NCI-H2107 treated with DMSO at 0.1 percent for 48 hours (cell line): Measurements from ENCODE around the gene COL25A1.
A peak's percentile ranks its signal among the peaks of the same experiment; 100 is the strongest.
"Not testable (repeated sequence)": the region's sequence is repeated elsewhere in the genome, so short reads cannot be mapped to it uniquely, and the experiment has no call there.

Experiments used
- DNase-seq: peaks from one replicate; lab custom pipeline; 2025; ENCODE audit not compliant: unreplicated experiment; lab: John Stamatoyannopoulos, UW

The COL25A1 gene

DNA sequence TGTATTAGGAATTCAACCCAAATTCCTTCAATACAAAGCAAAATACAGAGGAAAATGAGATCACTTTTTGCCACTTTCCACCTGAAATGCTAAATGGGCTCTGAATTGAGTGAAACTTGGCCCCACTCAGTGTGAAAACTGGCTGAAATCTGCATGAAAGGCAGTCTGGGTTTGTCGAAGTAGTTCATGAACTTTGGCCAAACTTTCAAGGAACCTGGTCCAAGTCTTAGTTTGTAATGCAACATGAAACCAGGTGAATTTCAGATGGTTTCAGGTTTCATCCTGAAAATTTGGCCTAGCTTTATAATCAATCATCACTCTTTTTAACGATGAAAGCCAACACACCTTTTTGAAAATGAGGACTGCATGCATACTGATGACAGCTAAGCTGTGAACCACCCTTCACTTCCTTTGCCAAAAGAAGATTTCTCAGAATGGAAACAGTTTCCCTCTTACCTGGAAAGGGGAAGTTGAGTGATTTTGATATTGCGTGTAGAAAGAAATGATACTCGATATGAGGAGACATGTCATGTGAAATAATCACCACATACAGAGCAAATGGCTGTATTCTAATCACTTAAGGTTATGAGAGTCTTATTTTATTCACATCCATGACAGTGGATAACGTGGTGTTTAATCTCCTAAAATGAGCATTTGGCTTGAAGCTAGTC lies 329.7 kb downstream of the COL25A1 start:
- no peak for DNase-seq

DNA sequence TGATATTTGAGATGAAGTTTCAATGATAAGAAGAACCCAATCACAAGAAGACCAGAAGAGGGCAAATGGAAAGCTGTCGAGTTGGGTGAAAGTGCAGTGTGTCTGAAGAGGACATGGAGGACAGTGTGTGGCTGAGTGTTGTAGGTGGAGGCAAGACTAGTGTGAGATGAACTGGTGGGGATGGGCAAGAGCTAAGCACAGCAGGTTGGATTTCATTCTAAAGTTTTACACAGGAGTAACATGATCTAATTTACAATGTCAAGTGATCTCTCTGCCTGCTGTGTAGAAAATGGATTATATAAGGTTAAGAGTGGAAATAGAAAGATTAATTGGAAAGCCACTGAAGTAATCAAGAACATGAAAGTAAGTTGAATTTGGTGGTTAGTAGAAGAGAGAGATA lies 331.0 kb downstream of the COL25A1 start:
- DNase-seq: no peak

DNA sequence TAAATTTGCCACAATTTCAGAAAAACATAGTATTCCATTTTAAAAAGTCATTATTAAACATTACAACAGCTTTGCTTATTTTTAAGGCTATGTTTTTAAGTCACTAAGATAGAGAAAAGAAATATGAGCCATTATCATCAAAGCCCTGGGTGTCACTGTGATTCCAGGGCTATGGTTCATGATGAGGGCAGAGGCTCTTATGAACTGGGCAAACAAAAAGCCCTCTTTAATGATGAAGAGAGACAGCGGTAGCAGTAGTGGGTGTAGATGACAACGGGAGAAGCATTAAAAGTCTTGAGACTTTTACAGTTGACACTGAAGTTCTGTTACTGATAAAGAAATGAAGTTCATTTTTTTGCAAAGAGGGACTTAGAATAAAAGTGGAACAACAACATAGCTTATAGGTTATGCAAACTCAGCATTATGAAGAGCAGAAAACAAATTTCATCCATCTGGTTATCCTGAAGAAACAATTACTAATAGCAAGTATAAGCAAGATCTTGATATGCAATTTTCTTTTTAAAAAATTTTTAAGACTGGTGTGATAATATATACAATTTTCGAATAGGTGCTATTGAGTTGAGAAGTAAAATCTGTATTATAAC lies 336.9 kb downstream of the COL25A1 start:
- DNase-seq: no peak

DNA sequence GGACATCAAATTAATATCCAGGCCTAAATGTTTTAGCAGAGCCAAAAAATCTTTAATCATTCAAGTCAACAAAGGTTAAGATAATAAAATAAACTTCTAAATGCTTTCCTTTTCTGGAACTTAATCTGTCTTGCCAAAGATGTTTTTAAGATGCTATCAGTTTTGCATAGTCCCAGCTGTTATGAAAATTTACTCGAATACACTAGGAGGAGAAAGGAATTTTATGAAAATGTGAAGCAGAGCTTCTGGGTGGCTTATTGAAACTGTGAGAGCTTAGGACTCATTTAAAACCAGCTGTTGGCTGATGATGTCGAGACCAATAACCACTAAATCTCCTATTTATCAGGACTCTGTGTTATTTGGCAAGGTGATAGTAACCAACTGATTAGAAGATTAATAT lies 337.4 kb downstream of the COL25A1 start:
- no peak for DNase-seq

DNA sequence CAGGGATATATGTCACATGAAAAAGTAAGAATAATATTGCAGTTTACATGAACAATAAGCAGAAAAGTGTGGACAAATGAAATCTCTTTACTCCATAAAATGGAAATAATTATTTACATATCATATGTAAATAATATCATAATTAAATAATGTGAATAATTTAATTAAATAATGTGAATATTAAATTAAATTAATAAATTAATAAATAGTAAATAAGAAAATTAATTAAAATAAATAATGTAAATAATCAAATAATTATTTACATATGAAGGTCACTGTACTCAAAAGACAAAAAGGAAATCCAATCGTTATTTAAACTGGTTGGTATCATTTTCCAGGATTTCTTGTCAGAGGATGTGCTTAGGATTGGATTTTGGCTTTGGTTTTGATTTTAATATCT lies 338.5 kb downstream of the COL25A1 start:
- no peak for DNase-seq

DNA sequence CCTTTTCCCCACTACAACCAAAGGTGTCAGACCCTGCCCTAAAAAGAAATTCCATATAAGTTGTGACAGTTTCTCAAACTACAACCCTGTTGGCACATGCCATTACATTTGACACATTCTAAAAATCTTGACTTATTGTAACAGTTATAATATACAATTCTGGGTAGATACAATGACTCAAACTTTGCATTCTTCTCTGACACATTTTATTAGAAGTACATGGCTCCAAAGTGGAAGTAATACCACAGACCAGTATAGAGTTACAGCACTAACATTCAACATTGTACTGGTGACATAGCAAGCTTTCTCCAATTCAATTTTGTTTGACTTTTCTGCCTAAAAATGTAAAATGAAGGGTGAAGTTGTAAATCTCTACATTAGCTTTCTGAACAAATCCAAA lies 343.0 kb downstream of the COL25A1 start:
- no peak for DNase-seq

DNA sequence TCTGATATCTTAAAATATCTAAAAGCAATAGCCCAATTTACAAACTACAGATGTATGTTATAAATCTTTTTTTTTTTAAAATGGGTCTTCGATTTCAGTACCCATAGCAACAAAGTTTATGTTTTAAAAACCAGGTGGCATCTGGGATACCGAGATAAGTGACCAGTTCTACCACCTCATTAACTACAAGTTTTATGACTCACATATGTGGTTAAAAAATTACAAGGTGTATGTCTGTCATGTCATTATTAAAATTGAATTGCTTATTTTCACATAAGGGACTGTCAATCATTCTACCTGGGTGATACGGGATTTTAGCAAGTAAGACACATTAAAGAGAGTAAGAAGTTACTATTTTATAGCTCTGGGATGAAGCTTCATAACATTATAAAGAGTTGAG lies 347.6 kb downstream of the COL25A1 start:
- DNase-seq: no peak

DNA sequence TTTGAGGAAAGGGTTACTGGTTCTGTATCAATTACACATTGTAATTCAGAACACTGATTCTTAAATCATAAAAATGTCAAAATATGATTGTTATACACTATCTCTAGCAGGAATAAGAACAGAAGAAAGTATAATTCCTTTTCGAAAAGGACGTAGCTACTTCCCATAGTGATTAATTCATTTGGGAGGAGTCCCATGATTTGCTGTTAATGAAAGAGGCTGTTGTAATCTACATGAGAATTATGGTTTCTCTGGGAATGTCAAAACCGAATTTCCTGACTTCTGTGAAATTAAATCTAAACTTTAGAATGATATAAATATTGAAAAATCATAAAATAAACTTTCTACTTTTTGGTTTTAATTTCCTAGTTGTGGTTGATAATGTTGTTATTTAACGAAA lies 348.5 kb downstream of the COL25A1 start:
- no peak for DNase-seq

DNA sequence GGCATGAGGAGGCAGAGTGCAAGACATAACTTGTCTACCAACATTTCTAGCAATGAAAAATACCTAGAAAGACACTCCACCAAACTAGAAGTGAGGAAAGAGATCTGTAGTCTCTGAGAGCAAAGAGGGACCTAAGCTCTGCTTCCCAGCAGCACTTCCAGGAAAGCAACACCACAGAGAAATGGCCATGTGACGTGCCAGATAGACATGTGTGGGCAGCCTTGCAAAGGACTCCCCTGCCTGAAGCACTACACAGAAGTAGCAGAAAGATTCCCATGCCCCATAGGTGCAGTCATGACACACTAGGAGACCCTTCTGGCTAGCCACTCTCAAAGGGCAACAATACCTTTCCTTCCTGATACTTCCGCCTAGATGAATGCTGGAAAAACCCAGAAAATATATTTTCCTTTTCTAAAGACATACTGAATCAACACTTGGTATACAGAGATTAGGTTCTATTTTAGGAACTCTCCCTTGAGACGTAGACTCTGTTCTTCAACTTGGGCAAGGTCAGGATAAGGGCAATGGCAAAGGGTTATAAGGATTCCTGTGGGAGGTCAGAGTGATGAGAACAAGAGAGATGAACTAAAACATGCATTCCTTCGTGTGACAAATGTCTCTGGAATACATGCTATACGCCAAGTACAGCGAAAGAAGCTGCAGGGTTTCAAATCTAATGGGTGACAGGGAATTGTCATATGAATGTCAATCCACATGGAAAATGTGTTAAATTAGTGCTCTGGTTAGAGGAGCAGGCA lies 352.1 kb downstream of the COL25A1 start:
- no peak for DNase-seq

DNA sequence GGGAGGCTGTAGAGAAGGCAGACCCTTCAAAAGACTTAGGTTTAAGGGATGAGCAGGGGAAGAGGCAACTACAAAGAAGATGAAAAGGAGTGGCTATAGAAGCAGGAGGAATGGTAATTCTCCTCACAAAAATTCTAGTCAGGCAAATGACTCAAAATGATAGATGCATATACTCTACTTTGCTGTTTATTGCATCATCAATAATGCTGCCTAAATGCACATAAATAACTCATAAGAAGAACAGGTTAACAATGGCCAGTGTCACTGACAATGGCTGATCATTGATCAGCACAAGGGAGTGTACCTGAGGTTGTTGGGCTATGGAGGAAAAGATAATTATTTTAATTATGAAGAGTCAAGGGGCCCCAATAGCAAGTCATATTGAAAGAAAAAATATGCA lies 354.9 kb downstream of the COL25A1 start:
- DNase-seq: no peak

DNA sequence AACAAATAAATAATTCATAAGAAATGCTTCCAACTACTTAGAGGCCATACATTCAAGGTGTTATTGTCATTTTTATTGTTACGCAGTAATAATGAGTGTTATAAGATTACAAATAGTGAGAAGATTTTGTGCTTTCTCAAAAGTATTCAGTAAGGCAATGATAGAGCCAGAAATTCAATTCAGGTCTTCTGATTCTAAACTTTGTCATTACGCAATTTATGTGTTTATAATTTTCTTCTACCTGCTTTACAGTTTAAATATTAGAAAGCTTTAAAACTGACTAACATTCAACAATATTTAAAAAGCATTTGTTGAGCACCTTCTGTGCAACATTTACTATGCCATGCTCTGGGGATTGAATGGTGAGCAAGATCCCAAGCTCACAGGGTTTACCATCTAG lies 356.2 kb downstream of the COL25A1 start:
- DNase-seq: no peak

DNA sequence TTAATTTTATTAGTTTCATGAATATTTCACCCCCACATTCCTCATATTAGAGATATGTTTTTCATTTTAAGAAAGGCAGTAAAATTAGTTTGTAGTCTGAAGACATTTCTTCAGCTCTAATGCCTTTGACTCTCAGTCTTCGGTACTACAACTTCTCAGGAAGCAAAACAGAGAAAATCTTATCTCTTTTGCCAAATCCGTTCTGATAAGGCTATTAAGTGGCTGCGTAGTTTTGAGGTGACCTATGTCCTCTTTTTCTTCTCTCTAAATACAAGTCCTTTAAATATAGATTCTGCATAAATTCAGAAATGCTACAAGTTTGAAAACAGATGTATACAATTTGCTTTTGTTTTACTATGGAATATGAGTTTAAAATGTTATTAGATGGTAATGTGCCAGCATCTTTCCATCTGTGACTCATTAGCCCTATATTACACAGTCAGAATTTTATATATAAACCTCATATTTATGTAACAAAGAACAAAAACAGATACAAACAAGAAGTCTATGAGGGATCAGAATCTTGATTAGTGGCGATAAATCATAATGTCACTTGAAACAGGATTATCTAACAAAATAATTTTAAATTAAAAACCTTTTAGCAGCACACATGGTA lies 358.4 kb downstream of the COL25A1 start:
- DNase-seq: no peak

DNA sequence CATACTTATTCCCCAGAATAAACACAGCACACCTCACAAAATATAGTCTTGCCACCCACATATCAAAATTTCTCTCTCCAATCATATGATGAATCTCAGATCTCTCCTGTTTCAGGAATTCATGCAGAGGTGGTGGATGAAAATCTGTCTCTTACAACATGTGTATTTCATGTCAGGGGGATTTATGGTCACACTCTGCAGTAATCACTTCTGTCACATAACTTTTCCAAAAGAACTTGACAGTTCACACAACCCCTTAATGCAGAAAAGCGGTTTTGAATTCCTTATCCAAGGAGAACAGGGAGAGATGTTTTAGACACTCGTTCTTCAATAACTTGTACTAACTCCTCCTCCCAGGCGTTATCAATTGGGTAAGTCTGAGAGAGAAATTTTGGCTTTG lies 359.1 kb downstream of the COL25A1 start:
- DNase-seq: no peak

DNA sequence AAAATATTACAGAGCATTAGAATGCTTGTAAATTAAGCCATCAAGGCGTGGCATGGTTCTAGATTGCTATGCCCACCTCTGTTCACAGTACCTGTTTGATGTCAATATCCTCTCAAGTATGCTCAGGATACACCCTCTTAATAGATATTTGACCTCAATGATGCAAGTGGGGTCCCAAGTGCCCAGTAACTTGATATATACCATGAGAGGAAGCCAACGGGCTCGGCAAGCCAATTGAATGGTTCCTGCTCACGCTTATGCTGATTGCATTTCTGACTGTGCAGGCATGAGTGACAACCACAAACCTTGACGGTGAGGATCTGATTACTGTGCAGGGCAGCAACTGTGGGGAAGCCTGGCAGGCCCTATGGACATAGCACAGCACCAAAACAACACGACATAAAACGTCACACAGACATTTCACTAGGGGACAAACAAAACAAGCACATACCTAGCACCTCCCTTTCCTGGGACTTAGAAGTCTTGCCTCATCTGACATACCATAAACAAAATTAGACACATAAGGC lies 360.5 kb downstream of the COL25A1 start:
- DNase-seq: no peak

DNA sequence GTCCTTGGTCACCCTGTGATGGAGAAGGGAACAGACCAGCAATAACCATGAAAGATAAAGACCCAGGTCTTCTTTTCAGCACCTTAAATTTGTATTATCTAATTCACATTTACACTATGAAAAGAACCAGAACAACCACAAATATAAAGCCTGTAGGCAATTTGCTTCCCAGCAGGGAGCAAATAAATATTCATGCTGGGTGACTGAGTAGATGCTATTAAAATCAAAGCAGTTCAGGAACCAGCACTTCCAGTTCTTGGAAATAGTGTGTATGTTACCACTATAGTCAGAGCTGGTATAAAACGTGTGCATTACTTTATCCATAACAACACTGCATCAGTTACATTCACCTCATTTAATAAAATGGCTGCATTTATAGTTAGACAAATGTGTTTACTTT lies 361.8 kb downstream of the COL25A1 start:
- no peak for DNase-seq

DNA sequence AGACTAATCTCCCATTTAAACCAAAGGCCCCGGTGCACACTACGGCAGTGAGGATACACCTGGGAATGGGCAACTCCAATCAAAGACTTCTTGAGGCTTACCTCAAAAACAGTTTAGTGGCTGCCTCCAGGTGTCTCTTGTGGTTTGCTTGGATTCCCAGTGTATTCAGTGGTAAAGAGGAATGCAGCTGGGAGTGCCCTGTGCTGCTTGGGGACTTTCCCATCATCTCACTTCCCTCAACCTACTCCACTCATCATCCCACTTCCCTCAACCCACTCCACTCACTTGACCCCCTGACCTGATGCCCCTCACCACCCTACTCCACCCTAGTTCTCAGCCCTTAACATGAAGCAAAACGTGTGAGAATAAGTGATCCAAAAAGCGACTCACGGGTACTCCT lies 362.3 kb downstream of the COL25A1 start:
- DNase-seq: peak; percentile 12

DNA sequence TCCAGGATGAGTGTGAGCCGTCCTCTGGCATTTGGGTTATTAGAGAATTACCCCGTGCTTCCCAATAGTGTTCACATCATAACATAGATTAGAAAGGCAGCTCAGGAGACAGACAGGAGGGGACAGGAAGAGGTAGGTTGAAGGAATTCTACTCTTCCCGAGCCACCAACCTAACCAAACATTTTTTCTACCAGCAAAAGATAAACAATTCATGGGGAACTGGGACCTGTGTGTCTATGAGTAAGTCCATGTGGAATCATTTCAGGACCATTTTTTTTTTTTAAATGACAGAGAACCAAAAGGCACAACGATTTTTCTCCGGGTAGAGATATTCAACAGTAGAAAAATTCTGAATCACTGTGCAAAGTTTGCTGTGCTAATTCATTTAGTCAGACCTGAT lies 365.4 kb downstream of the COL25A1 start:
- no peak for DNase-seq

DNA sequence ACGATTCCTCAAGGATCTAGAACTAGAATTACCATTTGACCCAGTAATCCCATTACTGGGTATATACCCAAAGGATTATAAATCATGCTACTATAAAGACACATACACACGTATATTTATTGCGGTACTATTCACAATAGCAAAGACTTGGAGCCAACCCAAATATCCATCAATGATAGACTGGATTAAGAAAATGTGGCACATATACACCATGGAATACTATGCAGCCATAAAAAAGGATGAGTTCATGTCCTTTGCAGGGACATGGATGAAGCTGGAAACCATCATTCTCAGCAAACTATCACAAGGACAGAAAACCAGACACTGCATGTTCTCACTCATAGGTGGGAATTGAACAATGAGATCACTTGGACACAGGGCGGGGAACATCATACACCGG lies 368.5 kb downstream of the COL25A1 start:
- DNase-seq: not testable (repeated sequence)

DNA sequence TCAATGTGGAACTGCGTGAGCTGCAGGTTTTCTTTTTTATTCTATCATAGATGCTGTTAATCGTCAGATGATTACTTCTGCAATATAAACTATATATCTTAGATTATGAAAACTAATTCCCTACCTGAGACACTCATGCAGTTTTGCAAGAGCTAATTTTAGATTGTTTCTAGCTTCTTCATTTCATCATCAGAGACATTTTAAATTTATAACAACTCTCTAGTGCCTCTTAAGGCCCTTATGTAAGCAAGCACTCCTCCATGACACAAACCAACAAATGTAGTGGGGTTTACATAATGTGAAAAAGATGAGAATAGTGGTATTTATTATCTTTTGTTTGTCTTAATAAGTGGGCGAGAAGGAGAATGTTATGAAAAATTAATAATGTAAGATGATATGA lies 369.4 kb downstream of the COL25A1 start:
- no peak for DNase-seq

DNA sequence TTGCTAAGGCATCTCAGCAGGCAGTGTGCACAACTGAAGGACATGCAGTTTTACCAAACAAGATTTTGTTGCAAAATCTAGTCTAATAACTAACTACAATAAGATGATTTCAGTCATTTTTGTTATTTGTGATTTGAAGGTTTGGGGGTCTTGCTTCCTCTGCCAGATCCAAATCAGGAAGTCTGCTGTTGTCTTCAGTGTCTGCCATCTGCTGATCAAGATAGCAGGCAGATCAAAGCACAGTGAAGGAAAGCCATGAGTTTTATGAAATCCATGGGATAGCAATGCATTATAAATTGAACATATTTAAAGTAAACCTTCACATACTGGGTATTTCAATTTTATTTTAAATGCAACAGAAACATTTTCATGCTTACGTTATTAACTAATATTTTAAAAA lies 370.5 kb downstream of the COL25A1 start:
- DNase-seq: no peak

DNA sequence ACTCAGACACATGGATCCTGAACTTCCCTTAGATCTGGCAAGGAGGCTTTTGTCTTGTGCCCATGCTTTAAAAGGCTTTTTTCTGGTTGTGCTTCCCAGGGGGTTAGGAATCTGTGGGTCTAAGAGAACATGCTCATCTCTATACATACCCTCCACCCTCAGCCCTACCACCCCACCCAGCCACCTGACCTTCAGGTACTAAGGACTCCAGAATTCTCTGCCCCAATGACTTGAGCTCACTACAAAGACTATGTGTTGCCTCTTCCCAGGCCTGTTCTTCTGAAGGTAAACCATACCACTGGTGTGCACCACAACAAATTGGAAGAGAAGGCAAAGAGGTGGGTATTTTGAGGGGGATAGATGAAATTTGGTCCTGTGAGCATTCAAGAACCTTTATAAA lies 372.3 kb downstream of the COL25A1 start:
- no peak for DNase-seq

DNA sequence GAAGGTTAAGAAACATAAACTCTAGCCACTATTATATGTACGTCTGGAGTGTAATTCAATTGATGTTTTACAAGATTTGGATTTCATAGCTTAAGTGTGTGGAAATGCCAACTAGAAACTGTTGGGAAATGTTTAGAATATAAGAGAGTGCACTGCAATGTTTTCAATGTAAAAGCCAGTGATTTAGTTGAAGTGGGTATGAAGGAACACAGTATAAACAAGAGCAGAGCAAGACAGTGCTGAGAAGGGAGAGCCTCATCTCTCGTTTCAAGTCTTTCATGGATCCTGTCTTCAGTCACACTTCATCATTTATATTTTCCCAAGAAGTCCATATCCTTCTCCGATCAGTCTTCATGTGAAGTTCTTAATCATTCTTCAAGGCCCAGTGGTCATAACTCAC lies 375.7 kb downstream of the COL25A1 start:
- no peak for DNase-seq
